HG03520 (cell line): ENCODE measurements around the gene LY86.

Experiments used
- ATAC-seq: cut with Tn5 transposase; IDR thresholded peaks from one replicate; pipeline ENCODE4 v1.9.1; 2021; ENCODE audit warnings: mild to moderate bottlenecking, moderate library complexity; ENCODE audit not compliant: unreplicated experiment

LY86 gene

GRCh38 chr6:6569811-6570164 is 18.7 kb upstream of the LY86 start:
- ATAC-seq, result no peak

- ATAC-seq, result no peak
These were observed 17.4 kb upstream of the LY86 start for GRCh38 chr6:6570929-6571671.

DNA sequence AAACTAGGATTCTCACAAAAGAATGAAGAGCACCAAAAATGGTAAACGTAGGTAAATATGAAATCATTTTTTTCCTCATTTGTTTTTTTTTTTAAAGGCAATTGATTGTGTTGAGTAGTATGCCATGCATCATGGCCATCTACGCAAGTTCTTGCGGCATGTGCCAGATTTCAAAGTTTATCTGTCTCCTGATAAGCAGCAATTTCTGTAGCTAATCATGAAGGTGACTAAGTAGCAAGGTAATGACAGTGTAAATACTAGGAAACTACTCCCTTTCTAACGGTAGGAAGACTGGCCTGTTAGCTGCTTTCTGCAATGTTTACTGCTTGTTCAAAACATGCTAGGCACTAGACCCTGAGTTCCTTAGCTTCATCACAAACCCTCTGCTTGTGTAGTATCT is 13.4 kb upstream of the LY86 start:
- ATAC-seq, result no peak

DNA sequence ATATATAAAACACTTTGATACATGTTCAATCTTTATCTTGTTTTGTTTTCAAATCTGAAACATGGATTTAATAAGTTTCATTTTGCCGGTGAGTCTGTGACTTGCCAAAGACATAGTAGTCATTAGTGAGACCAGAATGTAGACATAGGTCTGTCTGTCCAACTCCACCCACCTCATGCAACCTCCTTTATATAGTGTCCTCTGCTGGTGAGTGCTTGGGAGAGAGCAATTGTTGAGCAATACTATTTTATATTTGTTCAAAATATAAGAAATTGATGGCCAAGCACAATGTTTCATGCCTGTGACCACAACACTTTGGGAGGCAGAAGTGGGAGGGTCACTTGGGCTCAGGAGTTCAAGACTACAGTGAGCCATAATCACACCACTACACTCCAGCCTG is 10.8 kb upstream of the LY86 start:
- no peak for ATAC-seq

DNA sequence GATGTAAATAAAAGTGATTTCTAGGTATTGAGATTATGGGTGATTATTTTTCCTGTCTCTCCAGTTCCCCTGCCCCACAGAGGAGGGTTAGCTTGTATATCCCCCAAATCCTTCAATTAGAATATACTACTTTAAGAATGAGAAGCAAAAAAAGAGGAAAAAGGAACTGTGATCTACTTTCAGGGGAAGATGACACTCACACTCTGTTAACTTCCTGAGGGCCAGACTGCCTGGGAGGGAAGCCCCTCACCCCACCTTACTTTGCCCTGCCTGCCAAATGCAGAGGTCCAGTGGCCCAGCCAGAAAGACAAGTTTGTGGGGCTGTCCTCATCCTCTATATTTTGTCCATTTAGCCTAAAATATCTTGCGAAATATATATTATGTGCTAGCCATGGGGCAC is 9.2 kb upstream of the LY86 start:
- no peak for ATAC-seq

DNA sequence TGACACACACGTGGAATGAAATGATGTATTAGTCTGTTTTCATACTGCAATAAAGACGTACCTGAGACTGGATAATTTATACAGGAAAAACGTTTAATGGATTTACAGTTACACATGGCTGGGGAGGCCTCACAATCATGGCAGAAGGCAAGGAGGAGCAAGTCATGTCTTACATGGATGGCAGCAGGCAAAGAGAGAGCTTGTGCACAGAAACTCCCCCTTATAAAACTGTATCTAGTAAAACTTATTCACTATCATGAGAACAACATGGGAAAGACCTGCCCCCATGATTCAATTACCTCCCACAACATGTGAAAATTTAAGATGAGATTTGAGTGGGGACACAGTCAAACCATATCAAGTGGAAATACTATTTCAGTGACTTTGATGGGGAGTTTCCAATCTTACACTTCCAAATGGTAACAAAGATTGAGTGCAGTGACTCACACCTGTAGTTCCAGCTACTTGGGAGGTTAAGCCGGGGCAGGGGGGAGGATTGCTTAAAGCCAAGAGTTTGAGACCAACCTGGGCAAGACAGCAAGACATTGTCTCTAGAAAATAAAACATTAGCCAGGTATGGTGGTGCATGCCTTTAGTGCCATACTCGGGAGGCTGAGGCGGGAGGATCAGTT is 8.2 kb upstream of the LY86 start:
- ATAC-seq, result no peak

- no peak for ATAC-seq
These were observed 7.5 kb upstream of the LY86 start for GRCh38 chr6:6581054-6581453.

DNA sequence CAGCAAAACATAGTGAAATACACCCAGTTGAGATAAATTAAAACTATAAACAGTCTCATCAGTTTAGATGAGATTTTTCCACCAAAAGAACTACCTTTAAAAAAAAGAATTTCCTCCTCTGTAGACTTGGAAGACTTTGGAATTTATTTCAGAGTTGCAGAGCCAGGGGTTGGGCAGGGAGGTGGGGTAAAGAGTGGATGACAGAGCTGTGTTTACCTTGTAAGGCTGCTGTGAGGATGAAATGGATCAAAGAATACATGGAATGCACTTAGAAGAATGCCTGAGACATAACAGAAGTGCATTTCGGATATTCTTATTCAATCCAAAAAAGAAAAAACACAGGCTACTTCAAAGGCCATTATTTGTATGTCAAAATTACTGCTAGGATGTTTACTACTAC is 6.4 kb upstream of the LY86 start:
- ATAC-seq, result no peak

- no peak for ATAC-seq
These were observed 4.7 kb upstream of the LY86 start for GRCh38 chr6:6583836-6584235.

- no peak for ATAC-seq
These were observed 4.1 kb upstream of the LY86 start for GRCh38 chr6:6584310-6585002.

DNA sequence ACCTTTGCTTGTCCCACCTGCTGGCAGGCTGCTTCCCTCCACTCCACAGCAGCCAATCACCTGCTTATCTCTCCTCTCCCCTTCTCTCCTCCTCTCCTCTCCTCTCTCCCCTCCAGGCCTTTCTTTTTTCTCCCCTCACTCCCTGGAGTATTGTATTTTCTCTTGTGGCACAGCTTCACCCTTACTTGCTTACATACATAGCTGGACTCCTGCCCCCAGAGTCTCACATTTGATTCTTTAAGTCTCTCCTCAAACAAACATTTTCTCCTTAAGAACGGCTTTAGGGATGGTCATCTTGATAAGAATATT is 3.6 kb upstream of the LY86 start:
- no peak for ATAC-seq

DNA sequence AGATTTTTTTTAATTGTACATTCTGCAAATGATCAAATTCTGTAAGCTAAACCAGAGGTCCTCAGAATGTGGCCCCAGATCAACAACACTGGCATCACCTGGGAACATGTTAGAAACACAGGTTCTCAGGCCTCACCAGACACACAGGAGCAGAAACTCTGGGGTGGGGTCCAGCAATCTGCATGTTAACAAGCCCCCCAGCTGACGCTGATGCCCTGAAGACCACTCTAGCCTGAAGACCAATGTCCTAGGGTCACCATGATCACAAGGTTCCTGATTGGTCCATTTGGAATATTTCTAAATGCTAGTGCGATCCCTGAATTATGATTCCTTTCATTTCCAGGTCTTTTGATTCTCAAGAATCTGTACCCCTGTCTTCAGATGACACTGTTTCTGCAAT is 2.4 kb upstream of the LY86 start:
- no peak for ATAC-seq

GRCh38 chr6:6586671-6587526 is 1.6 kb upstream of the LY86 start:
- peak; percentile 46 for ATAC-seq

GRCh38 chr6:6587696-6588063 is 840 bp upstream of the LY86 start:
- no peak for ATAC-seq

- no peak for ATAC-seq
These were observed 597 bp downstream of the LY86 start for GRCh38 chr6:6588924-6589709.

DNA sequence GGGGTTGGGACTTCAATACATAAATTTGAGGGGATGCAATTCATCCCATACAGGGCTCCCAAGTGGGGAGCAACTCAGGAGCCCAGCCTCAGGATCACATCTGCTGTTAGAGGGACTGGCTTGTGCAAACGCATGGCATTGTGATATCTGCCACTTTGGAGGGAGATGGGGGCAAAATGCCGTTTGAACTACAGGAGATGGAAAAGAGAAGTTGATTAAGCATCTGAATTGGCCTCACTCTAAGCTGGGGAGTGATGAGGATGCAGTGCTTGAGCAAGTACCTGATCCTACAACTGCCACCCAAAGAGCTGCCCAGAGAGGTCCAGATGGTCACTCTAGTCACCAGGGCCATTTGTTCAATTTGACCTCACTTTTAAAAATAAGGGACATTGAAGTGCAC is 2.0 kb downstream of the LY86 start:
- no peak for ATAC-seq

DNA sequence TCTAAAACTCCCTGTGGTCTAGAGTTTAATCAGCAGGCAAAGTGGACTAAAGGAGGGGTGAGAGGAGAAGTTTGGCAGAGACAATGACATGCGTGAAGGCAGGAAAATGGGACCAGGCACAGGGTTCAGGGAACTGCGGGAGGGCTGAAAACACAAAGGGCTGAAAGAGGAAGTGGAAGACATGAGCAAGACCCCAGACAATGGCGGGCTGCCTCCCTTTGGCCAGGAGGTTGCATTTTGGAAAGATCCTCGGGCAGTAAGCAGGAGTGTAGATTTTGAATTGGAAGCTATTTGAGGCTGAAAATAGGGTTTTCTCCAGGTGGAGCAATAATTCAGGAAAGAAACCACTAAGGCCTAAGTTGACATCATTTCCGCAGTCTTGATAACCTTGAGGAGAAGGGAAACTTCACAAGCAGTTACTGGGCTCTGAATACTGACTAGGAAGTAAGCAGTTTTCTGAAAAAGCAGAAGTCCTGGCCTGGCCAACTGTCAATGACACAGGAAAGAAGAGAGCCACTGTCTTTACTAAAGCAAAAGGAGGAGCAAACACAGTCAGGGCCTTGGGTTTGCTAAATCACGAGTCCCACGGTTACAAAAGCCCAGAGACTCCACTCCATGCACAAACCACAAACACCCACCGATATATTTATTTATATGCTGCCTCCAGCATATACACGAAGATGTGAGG is 3.4 kb downstream of the LY86 start:
- ATAC-seq, result peak; percentile 25

DNA sequence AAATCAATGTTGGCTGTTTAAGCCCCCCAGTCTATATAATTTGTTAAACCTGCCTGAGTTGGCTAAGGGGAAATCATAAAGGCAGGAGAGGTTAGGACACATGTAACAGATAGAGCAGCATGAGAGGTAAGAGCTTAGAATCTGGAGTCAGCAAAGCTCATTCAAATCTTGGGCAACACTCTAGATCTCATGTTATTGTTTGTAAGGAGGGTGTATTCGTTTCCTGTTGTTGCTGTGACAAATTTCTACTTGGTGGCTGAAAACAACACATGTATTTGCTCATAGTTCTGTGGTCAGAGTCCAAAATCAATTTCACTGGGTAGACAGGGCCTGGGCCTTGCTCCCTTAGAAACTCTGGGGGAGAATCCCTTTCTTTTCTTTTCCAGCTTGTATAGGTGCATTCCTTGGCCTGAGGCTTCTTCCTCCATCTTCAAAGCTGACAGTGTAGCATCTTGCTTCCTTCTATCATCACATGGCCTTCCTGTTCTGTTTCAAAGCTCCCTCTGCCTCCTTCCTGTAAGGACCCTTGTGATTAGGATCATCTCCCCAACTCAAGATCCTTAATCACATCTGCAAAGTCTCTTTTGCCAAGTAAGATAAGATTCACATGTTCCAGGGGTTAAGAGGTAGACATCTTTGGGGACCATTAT is 4.4 kb downstream of the LY86 start:
- ATAC-seq, result no peak

- no peak for ATAC-seq
These were observed 5.4 kb downstream of the LY86 start for GRCh38 chr6:6593867-6594468.
